Esophagus squamous epithelium (tissue), 4 donors: ENCODE results near the gene RNF169.

Experiments
- CTCF ChIP-seq, 6 experiments: fragments of 450-650 bp in 4 of 6; fragments of 200-600 bp in 2 of 6; sonication (generic) in 2 of 6; IDR thresholded peaks; one replicate each; pipeline ENCODE4 v1.5.1; 2016 to 2019; ENCODE audit warnings: antibody characterized with exemption in 6 of 6, mild to moderate bottlenecking in 4 of 6, moderate library complexity in 4 of 6
- POLR2A ChIP-seq, 4 donors: fragments of 450-650 bp; IDR thresholded peaks; one replicate each; pipeline ENCODE4 v1.6.1; 2017; ENCODE audit warnings: antibody characterized with exemption in 4 of 4, mild to moderate bottlenecking in 4 of 4, moderate library complexity in 3 of 4

- TF ChIP-seq CTCF (IDR thresholded peaks at IDR 0.05) (no peak), POLR2A (IDR thresholded peaks at IDR 0.05) (no peak)
Measured at GRCh38 chr11:74839446-74839845, 90.8 kb downstream of the RNF169 start.
